COLO668 (cell line): Measurements from ENCODE around the gene INTS6.

ENCODE experiments used
- DNase-seq: peaks from one replicate; lab custom pipeline; 2025; ENCODE audit not compliant: unreplicated experiment; lab: John Stamatoyannopoulos, UW

The INTS6 gene

DNA sequence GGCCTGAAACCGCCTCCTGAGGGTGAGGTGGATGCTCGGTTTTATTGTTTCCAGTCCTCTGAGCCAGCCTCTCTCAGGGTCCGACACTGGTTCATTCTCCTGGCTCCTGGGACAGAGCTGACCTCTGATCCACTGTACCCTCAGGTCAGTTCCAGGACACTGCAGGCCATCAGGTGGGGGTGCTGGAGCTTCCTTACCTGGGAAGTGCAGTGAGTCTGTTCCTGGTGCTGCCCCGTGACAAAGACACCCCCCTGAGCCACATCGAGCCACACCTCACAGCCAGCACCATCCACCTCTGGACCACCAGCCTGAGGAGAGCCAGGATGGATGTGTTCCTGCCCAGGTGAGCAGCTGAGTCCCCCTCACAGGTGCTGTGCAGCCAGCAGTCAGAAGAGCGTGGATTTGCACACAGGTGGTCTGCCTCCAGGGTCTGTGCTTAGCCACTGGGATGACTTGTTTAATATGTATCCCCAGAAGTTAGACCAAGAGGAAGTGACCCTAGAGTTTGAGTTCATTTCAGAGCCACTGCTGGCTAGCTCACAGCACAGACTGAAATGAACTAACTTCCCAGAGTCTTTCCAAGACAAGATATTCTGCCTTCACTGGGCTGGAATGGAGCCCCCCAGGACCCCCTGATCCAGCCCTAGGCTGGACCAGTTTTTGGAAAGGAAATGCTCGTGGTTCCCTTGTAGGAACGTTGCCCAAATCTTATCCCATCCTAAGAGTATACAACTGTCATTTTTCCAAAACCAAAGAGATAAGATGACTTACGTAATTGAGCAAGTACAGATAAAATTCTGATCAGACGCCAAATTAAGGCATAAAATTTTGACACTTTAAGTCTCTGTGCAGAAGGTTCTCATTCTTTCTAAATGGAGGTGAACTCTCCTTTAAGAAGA is 104.5 kb downstream of the INTS6 start:
- DNase-seq, result no peak

DNA sequence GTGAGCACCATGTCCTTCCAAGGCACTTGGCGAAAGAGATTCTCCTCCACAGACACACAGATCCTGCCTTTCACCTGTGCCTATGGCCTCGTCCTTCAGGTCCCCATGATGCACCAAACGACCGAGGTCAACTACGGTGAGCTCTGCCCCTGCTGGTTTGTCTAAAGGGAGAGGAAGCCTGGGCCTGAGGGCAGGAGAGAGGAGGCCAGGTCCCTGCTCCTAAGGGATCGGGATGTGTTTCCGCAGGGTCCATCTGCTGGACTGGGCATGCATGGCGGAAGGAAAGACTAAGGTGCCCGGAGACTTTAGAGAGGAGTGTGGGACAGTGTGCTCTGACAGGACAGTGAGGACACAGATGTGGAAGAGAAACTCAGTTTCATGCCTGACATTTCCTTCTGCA is 105.7 kb downstream of the INTS6 start:
- no peak for DNase-seq

DNA sequence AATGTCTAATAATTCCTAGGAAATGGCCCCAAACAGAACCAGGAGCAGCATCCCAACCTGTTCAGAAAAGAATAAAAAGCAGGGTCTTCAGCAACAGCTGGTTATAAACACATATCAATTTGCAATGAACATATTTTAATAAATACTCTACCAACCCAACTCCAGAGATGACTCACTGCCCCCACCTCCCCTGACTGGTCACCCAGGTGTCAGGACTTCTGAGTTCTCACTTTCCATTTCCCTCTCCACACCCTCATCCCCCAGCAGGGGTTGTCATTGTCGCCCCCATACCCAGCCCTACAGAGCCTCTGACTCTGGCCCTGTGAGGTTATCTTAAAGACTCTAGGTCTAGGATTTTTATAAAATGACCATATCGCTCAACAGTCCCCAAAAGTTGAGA is 106.4 kb downstream of the INTS6 start:
- no peak for DNase-seq

DNA sequence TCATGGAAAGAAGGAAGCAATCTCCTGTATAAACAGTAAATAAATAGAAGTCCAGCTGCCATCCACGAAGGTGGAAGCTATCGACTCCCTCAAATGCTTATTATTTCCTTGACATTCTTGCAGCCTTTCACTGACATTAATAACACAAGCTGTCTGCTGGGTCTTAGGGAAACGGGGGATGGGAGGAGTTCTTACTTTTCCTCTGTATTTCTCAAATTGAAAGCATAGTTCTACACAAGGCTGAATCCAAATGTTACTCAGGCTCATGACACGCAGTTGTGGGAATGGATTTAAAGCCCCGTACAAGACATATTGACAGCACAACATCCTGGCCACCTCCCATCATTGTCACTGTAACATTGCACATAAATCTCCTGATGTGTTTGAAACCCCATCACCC is 109.4 kb downstream of the INTS6 start:
- no peak for DNase-seq

DNA sequence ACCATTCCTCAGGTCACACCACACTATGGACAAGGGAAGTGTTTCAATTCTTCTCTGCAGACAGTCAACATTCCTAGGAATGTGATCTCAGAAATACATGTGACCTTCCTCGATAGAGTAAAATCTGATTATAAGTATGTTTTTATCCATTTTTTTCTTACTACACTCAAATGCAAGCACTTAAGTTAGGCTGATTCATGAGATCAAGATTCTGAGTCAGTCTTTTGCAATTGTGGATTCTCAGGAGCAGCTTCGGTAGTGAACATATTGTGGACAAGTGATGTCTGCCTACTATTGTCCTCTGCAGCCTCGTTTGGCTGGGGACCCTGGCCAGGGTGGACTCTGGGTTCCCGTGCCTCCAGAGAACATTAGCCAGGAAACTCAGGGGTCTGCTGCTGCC is 110.1 kb downstream of the INTS6 start:
- no peak for DNase-seq

DNA sequence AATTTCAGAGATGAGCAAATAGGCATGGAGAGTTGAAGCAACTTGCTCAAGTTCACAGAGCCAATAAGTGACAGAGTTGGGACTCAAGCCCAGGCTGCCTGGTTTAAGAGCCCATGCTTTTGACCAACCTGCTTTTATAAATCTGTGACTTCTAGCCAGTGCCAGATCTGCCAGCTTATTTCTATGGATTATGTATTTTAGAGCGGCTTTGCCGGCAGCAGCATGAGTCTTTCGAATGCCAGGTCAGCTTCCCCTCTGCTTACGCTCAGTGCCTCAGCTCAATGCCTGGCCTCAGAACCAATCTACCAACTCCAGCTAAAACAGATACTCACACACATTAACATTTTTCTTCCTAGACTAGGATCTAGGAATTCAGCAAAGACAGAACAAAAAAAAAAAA is 111.0 kb downstream of the INTS6 start:
- no peak for DNase-seq

DNA sequence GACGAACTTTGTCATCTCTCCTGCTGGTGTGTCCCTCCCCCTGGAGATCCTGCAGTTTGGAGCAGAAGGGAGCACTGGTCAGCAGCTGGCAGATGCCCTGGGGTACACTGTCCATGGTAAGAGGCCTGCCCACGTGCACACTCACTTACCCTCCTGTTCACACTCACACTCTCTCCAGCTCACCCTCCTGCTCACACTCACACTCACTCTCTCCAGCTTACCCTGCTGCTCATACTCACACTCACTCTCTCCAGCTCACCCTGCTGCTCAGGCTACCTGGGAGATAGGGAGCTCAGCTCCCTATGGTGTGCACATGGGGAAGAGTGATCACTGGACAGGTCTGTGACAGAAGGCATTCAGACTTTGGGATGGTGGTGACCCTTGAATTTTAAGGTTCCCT is 111.6 kb downstream of the INTS6 start:
- DNase-seq, result no peak

DNA sequence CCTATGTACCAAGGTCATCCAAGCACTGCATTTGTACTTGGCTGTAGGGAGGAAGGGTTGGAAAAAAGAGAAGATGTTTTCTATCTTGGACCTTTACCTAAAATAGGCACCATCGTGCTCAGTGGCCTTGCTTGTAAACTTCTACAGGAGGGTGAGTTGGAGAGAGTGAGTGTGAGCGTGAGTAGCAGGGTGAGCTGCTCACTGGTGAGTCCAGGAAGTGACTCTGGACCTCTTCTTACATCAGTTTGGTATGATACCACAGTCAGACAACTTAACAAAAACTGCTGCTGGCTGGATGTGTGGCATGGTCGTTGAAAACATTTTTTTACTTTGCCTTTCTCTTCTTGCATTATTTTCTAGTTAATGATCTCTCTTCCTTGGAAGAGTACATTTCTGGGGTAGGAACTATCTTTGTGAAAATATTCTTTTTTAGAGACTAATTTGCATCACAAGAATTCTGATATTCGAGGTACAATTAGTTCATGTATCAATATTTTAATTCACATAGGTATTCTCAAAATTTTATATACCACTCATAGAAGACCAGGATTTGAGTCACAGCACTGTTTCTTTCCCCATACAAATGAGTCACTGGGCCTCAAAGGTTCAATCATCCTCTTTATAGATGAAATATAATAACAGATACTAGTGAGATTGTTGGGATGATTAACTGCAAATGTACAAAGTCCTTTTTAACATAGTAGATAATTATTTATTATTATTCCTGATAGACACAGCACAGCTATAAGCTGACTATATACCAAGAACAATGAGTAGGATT is 112.7 kb downstream of the INTS6 start:
- DNase-seq, result no peak

DNA sequence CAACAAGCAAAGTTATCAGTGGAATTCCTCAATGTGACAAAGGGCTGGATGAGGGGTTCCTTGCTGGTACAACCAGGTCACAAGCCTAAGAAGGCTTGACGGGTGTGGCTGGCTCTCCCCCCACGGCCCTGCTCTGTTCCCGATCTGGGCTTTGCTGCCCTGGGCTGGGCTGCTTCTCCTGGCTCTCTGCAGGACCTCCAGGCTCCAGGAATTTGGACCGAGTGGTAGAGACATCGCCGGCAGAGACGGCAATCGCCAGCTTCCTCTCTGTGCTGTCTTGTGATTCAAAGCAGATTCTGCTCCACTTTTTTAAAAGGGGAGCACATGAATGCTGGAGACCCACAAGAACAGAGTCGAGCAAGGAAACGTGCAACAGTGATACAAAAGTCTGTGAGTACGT is 113.5 kb downstream of the INTS6 start, which contains the start of gene SERPINE3:
SERPINE3 (plus strand) TSS at position 338 of the 400 bp plus-strand sequence. CDS start 1,401 bp downstream, outside the sequence.
- DNase-seq, result no peak

DNA sequence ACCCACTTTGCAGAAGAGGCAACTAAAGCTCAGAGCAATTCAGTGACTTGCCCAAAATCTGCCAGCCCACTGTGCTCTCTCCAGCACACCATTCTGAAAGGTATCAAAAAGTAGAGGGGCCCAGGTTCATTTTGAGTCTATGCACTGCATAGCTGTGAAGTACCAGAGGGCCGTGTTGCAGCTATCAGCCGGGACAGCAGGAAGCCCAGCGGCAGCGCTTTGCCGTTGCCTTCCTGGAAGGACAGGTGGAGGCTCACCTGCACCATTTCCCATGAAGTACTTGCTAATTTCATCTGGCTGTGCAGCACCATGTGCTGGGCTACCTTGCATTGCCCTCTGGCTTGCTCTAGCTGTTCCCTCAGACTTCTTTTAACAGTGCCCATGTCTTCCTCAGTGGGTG is 116.1 kb downstream of the INTS6 start:
- no peak for DNase-seq

DNA sequence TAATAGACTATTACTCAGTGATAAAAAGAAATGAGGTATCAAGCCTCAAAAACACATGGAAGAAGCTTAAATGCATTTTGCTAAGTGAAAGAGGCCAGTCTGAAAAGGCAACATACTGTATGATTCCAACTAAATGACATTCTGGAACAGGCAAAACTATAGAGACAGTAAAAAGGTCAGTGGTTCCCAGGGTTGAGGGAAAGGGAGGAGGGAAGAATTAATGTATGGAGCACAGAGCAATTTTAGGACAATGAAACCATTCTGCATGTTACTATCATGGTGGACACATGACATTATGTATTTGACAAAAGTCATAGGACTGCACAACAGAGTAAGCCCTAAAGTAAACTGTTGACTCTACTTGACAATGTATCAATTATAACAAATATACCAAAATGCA is 119.0 kb downstream of the INTS6 start:
- DNase-seq, result no peak

DNA sequence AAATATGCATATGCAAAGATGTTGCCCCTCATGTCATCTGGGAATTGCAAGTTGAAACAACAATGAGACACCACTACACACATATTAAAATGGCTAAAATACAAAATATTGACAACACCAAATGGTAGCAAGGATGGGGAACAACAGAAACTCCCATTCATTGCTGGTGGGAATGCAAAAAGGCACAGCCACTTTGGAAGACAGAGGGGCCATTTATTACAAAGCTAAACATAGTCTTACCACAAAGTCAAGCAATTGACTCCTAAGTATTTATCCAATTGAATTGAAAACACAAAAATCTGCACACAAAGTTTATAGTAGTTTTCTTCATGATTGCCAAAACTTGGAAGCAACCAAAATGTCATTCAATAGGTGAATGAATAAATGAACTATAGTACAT is 119.4 kb downstream of the INTS6 start:
- DNase-seq, result no peak

DNA sequence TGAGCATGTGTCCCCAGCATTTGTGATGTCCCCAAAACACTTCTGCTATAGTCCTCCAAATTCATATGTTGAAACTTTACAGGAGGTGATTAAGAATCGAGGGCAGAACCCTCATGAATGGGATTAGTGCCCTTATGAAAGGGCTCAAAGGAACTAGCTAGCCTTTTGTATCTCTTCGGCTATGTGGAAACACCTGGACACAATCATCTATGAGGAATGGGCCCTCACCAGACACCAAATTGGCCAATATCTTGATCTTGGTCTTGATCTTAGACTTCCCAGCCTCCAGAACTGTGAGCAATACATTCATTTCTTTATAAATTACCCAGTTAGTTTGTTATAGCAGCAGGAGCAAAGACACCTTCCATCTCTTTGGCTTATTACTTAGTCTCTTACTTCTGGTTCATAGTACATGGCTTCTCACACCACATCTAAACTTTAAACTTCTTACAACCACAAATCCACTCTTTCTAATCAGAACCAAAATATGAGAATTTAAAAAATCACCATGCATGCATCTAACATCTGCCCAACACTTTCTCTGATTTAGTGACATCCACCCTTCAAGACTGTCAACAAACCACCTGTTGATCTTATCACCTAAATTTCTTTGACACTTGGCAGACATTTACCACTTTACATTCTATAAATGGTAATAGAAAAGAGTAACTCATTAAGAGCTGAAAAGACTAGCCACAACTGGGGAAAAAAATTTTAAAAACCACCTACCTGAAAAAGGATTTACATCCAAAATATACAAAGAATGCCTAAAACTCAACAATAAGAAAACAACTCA is 120.1 kb downstream of the INTS6 start:
- no peak for DNase-seq

DNA sequence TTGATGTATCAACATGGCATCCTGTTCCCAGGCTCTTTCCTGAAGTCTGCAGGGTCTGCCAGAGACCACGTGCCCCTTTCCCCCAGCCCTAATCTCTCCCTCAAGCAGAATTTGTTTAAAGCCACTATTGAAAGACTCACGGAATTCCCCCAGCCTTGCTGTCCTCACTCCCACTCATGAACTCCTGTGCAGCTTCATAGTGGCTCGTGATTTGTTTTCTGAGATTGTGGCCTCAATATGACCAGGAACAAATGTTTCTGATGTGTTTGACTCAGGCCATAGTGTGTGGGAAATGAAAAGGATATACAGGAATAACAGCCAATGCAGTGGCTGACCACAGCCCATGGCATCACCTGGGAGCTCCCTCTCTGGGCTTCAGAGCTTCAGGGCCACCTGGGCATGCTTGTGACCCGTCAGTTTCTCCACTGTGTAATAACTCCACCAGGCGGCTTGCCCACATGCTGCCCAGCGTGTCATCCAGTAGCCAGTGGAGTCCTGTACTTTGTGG is 121.4 kb downstream of the INTS6 start:
- no peak for DNase-seq

DNA sequence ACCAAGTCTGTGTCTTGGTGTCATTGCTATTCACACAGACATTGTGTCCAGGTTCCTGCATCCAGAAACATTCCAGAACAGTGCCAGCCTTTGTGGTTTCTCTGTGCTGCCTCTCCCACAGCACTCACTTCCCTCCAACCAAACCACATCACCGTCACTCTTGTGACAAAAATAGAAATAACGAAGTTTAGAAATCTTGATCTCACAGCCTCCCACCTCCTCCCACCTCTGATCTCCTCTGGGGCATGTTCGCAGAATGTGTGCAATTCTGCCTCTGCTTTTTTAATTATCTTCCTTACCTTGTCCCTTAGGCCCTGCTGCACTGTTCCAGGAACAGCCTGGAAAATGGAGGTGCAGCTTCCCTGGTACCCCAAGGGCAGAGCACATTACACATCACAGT is 122.0 kb downstream of the INTS6 start:
- no peak for DNase-seq

DNA sequence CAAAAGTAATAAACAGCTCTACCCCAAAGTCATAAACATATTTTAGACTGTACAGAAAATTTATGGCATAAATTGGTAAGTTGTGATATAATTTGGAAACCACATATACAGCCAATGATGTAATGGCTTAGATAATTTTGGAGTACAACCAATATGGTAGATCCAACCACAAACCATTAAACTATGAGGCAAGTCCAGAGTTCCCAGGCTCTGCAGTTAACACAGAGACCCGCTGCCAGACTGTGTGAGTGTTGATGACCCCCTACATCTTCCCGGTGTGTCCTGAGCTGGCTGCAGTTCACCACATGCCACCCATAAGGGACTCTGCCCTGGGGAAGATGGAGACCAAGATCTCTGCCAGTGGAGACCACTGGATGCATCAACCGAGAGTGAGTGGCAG is 123.2 kb downstream of the INTS6 start:
- no peak for DNase-seq

DNA sequence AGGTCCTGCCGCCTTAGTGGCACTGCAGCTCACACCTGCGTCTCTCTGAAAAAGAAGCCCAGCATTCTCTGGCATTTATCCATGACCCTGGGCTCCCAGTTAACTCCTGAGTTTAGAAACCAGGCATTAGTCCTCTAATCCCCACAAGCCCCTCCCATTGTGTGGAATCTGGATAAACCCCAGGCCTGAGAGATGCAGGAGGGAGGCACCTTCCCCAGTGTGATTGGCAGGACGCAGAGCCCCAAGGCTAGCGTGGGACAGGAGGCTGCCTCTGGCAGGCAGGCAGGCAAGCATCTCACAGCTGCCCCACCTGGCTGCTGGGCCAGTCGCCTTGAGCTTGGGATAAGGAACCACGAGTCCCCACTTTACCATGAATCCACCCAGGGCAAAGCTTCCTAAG is 124.3 kb downstream of the INTS6 start:
- DNase-seq, result no peak

DNA sequence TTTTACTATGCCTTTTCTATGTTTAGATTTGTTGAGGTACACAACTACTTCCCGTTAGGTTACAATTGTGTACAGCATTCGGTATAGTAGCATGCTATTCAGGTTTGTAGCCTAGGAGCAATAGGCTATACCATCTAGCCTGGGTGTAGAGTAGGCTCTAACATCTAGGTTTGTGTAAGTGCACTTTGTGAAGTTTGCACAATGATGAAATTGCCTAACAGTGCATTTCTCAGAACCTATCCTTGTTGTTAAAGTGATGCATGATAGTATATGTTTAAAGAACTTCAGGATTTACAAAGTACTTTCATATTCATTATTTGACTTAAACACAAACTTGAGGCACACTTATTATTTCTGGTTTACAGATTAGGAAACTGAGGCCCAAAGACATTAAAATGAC is 124.9 kb downstream of the INTS6 start:
- DNase-seq, result no peak

DNA sequence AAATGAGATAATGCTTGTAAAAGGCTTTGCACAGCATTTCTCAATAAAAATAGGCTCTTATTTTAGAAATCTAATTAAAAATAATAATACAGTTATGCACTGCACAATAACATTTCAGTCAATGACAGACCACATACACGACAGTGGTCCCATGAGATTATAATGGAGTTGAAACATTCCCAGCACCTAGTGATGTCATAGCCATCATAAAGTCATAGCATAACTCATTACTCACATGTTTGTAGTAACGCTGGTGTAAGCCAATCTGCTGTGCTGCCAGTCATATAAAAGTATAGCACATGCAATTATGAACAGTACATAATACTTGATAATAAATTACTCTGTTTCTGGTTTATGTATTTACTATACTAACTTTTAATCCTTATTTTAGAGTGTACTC is 126.1 kb downstream of the INTS6 start:
- DNase-seq, result no peak

DNA sequence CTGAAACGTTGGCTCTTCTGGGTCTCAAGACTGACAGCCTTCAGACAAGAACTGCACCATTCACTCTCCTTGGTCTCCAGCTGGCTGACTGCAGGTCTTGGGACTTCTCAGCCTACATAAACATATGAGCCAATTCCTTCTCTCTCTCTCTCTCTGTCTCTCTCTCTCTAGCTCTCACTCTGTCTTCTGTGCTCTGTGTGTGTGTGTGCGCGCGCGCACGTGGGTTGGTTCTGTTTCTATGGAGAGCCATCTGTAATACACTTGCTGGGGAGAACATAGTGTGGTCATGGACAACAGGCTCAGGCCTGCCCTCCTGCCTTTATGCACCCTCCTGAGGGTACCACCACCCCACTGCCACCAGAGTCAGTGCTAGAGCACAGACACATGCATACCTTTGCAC is 127.0 kb downstream of the INTS6 start:
- no peak for DNase-seq

DNA sequence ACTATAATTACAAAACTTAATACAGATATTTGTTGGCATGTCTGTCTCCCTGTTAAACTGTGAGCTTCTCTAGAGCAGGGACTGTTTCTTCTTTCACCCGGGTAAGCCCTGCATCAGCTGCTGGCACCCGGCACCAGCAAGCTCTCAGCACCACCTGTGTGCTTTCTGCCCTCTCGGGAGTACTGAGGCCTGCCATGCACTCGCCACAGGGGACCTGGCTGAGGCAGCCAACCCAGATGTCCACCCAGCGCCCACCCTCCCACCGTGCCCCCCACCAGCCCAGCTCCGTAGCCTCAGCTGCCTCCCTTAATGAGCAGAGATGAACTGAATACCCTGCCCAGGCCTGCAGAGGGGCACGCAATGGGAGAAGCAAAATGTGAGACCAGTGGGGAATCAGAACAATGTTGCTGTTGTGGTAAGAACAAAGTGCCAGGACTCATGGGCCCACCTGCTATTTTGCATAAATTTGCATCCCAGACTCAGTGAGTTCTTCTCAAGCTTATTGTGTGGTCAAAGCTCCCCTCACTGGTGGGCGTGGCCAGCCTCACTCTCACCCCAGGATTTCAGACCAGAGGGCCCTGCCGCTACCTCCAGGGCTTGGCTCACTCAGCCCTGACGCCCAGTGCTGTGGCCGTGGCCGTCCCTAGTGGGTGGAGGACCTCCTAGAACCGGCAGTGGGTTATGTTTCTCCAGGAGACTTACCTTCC is 128.0 kb downstream of the INTS6 start:
- no peak for DNase-seq
